HEK293T (cell line): ENCODE results near the gene CCDC59.

Experiments
- ARNT ChIP-seq: fragments of 450-650 bp; IDR thresholded peaks from 2 replicates; pipeline ENCODE4 v1.6.1; 2017; ENCODE audit warnings: mild to moderate bottlenecking
- BHLHE40 ChIP-seq: fragments of 450-650 bp; IDR thresholded peaks from 2 replicates; pipeline ENCODE4 v1.6.1; 2016; ENCODE audit warnings: mild to moderate bottlenecking, moderate library complexity, borderline replicate concordance
- CTBP1 ChIP-seq: fragments of 450-650 bp; IDR thresholded peaks from 2 replicates; pipeline ENCODE4 v1.6.1; 2016; ENCODE audit warnings: borderline replicate concordance
- FOXA1 ChIP-seq: fragments of 450-650 bp; IDR thresholded peaks from 2 replicates; pipeline ENCODE4 v1.6.1; 2016; ENCODE audit warnings: mild to moderate bottlenecking
- FOXK2 ChIP-seq: fragments of 450-650 bp; IDR thresholded peaks from 2 replicates; pipeline ENCODE4 v1.6.1; 2016; ENCODE audit warnings: mild to moderate bottlenecking
- FOXM1 ChIP-seq: fragments of 450-650 bp; IDR thresholded peaks from 2 replicates; pipeline ENCODE4 v1.6.1; 2017; ENCODE audit warnings: mild to moderate bottlenecking, borderline replicate concordance
- LEF1 ChIP-seq: fragments of 450-650 bp; IDR thresholded peaks from 2 replicates; pipeline ENCODE4 v1.6.1; 2017; ENCODE audit warnings: mild to moderate bottlenecking, borderline replicate concordance
- PKNOX1 ChIP-seq: fragments of 450-650 bp; IDR thresholded peaks from 2 replicates; pipeline ENCODE4 v1.6.1; 2016
- SP1 ChIP-seq: fragments of 450-650 bp; IDR thresholded peaks from 2 replicates; pipeline ENCODE4 v1.6.1; 2017
- SUZ12 ChIP-seq: fragments of 450-650 bp; IDR thresholded peaks from 2 replicates; pipeline ENCODE4 v1.6.1; 2016; ENCODE audit warnings: mild to moderate bottlenecking
- TARDBP ChIP-seq: fragments of 450-650 bp; IDR thresholded peaks from 2 replicates; pipeline ENCODE4 v1.6.1; 2016
- ZNF384 ChIP-seq: fragments of 450-650 bp; IDR thresholded peaks from 2 replicates; pipeline ENCODE4 v1.6.1; 2016

- TF ChIP-seq SP1 (no peak), PKNOX1 (no peak), CTBP1 (no peak), FOXM1 (no peak), LEF1 (no peak), FOXK2 (no peak), ARNT (no peak), BHLHE40 (no peak), SUZ12 (no peak), FOXA1 (no peak), ZNF384 (no peak), TARDBP (no peak)
Observed at GRCh38 chr12:82363990-82364389, 5.8 kb upstream of the CCDC59 start.
